IMR-90 (cell line): Measurements from ENCODE around the gene AIP. TPM values are rescaled to one million over a fixed set of nuclear protein-coding genes. Genes with fewer than 3 reads are reported as not detected.

Source experiments
- ATAC-seq: fragments of 200-7000 bp; cut with Tn5 transposase; 2 replicates; pipeline ENCODE4 v1.9.1; 2020; ENCODE audit warnings: low read depth, mild to moderate bottlenecking, moderate library complexity
- BruUV-seq: library from RNA; stranded (reverse); fragments of 400-500 nt; replicated peaks from 2 replicates; lab custom pipeline; 2021; lab: Mats Ljungman, UMichigan
- CTCF ChIA-PET: fragments of 300-600 bp; formaldehyde crosslinking; extraction: SDS; loops from one replicate; lab custom pipeline; 2021; ENCODE audit warnings: antibody characterized with exemption; lab: Yijun Ruan, JAX
- POLR2A ChIA-PET: fragments of 300-600 bp; sonication (Branson Sonifier 250); formaldehyde crosslinking; loops from one replicate; lab custom pipeline; 2022; ENCODE audit warnings: antibody characterized with exemption; ENCODE audit not compliant: unreplicated experiment; lab: Charles Lee
- DNase-seq: peaks from one replicate; pipeline ENCODE4 v3.0.0; 2013
- H2AFZ ChIP-seq: replicated peaks from 2 replicates; pipeline ENCODE3; 2013; ENCODE audit warnings: low read length, mild to moderate bottlenecking; ENCODE audit not compliant: poor library complexity
- H2AK5ac ChIP-seq: 2 replicates; pipeline ENCODE4 v1.6.1; 2013; ENCODE audit warnings: low read depth, low read length, inconsistent platforms
- H2AK9ac ChIP-seq: replicated peaks from 2 replicates; pipeline ENCODE3; 2013; ENCODE audit warnings: mild to moderate bottlenecking, low read depth, low read length, moderate library complexity; ENCODE audit not compliant: poor library complexity
- H2BK120ac ChIP-seq: 2 replicates; pipeline ENCODE4 v1.6.1; 2013; ENCODE audit warnings: low read depth, low read length, inconsistent platforms
- H2BK15ac ChIP-seq: 3 replicates; pipeline ENCODE4 v1.6.1; 2013; ENCODE audit warnings: low read depth, low read length, inconsistent platforms
- H2BK20ac ChIP-seq: 2 replicates; pipeline ENCODE4 v1.6.1; 2013; ENCODE audit warnings: low read depth, mild to moderate bottlenecking, inconsistent platforms, low read length, moderate library complexity
- H2BK5ac ChIP-seq: 2 replicates; pipeline ENCODE4 v1.6.1; 2013; ENCODE audit warnings: mild to moderate bottlenecking, low read depth, low read length, inconsistent platforms; ENCODE audit not compliant: poor library complexity, severe bottlenecking
- H3K14ac ChIP-seq: replicated peaks from 2 replicates; pipeline ENCODE4 v1.6.1; 2013; ENCODE audit warnings: low read depth, low read length, inconsistent platforms
- H3K18ac ChIP-seq: 2 replicates; pipeline ENCODE4 v1.6.1; 2013; ENCODE audit warnings: low read depth, low read length, control low read depth
- H3K23ac ChIP-seq: 2 replicates; pipeline ENCODE4 v1.6.1; 2013; ENCODE audit warnings: low read depth, low read length, inconsistent platforms
- H3K27ac ChIP-seq: 2 replicates; pipeline ENCODE4 v1.5.1; 2013; ENCODE audit warnings: mild to moderate bottlenecking, control low read depth, low read length; ENCODE audit not compliant: insufficient read depth
- H3K27me3 ChIP-seq: 2 replicates; pipeline ENCODE4 v1.6.1; 2013; ENCODE audit warnings: low read length; ENCODE audit not compliant: control insufficient read depth, insufficient read depth
- H3K36me3 ChIP-seq: 2 replicates; pipeline ENCODE4 v1.6.1; 2013; ENCODE audit warnings: low read length, mixed read lengths; ENCODE audit not compliant: control insufficient read depth, insufficient read depth
- H3K4ac ChIP-seq: 2 replicates; pipeline ENCODE4 v1.6.1; 2013; ENCODE audit warnings: low read depth, low read length, inconsistent platforms
- H3K4me1 ChIP-seq: 2 replicates; pipeline ENCODE4 v1.6.1; 2013; ENCODE audit warnings: low read length, mixed read lengths; ENCODE audit not compliant: control insufficient read depth, insufficient read depth
- H3K4me2 ChIP-seq: 2 replicates; pipeline ENCODE4 v1.6.1; 2013; ENCODE audit warnings: low read depth, mild to moderate bottlenecking, control low read depth, low read length, moderate library complexity
- H3K4me3 ChIP-seq: 2 replicates; pipeline ENCODE4 v1.5.1; 2013; ENCODE audit warnings: low read depth, mild to moderate bottlenecking, control low read depth, low read length, moderate library complexity; ENCODE audit not compliant: insufficient read depth
- H3K56ac ChIP-seq: 2 replicates; pipeline ENCODE4 v1.6.1; 2013; ENCODE audit warnings: low read length, inconsistent platforms; ENCODE audit not compliant: insufficient read depth; ENCODE audit errors: extremely low read depth
- H3K79me1 ChIP-seq, 2 experiments: 2 replicates each; pipeline ENCODE4 v1.6.1; 2013; ENCODE audit warnings: low read length in 2 of 2, inconsistent platforms in 1 of 2, low read depth in 1 of 2
- H3K9ac ChIP-seq: 2 replicates; pipeline ENCODE4 v1.6.1; 2013; ENCODE audit warnings: low read depth, low read length, control low read depth
- H3K9me1 ChIP-seq: 2 replicates; pipeline ENCODE4 v1.6.1; 2013; ENCODE audit warnings: low read length, inconsistent platforms; ENCODE audit not compliant: insufficient read depth
- H3K9me3 ChIP-seq: 2 replicates; pipeline ENCODE4 v1.6.1; 2013; ENCODE audit warnings: low read length; ENCODE audit not compliant: control insufficient read depth, insufficient read depth
- H4K20me1 ChIP-seq: 2 replicates; pipeline ENCODE4 v1.6.1; 2013; ENCODE audit warnings: low read length, inconsistent platforms; ENCODE audit not compliant: insufficient read depth
- H4K5ac ChIP-seq: 2 replicates; pipeline ENCODE4 v1.6.1; 2013; ENCODE audit warnings: mild to moderate bottlenecking, low read depth, low read length, control low read depth
- H4K8ac ChIP-seq, 2 experiments: 2 replicates each; pipeline ENCODE4 v1.6.1; 2013; ENCODE audit warnings: low read depth in 2 of 2, low read length in 2 of 2, control low read depth in 1 of 2, inconsistent platforms in 1 of 2
- H4K91ac ChIP-seq: 2 replicates; pipeline ENCODE4 v1.6.1; 2013; ENCODE audit warnings: low read depth, low read length, inconsistent platforms; ENCODE audit not compliant: insufficient read depth
- BHLHE40 ChIP-seq: fragments of 150-350 bp; IDR thresholded peaks from 2 replicates; pipeline ENCODE4 v1.6.1; 2016; ENCODE audit warnings: mild to moderate bottlenecking, low read depth, low read length
- CEBPB ChIP-seq: IDR thresholded peaks from 2 replicates; pipeline ENCODE4 v1.6.1; 2012; ENCODE audit warnings: low read depth, low read length, improper control_type of control experiment
- CHD1 ChIP-seq: IDR thresholded peaks from 2 replicates; pipeline ENCODE4 v1.6.1; 2012; ENCODE audit warnings: low read depth, low read length, improper control_type of control experiment
- FOS ChIP-seq: fragments of 150-350 bp; IDR thresholded peaks from 2 replicates; pipeline ENCODE4 v1.6.1; 2016; ENCODE audit warnings: low read depth, low read length
- MXI1 ChIP-seq: IDR thresholded peaks from 2 replicates; pipeline ENCODE4 v1.6.1; 2012; ENCODE audit warnings: low read depth, mild to moderate bottlenecking, low read length, moderate library complexity, borderline replicate concordance
- NFE2L2 ChIP-seq: fragments of 150-350 bp; IDR thresholded peaks from 2 replicates; pipeline ENCODE4 v1.6.1; 2016; ENCODE audit warnings: low read depth, mild to moderate bottlenecking, low read length
- RAD21 ChIP-seq: IDR thresholded peaks from 2 replicates; pipeline ENCODE4 v1.6.1; 2012; ENCODE audit warnings: low read length, improper control_type of control experiment
- RCOR1 ChIP-seq: IDR thresholded peaks from 2 replicates; pipeline ENCODE4 v1.6.1; 2012; ENCODE audit warnings: mild to moderate bottlenecking, low read length, improper control_type of control experiment; ENCODE audit not compliant: insufficient replicate concordance
- SMC3 ChIP-seq: fragments of 150-350 bp; IDR thresholded peaks from 2 replicates; pipeline ENCODE4 v1.6.1; 2016; ENCODE audit warnings: low read depth, mild to moderate bottlenecking, antibody characterized with exemption, low read length, moderate library complexity
- USF2 ChIP-seq: fragments of 150-350 bp; IDR thresholded peaks from 2 replicates; pipeline ENCODE4 v1.6.1; 2017; ENCODE audit warnings: mild to moderate bottlenecking, antibody characterized with exemption, low read length, low read depth
- WGBS, 2 experiments: methylation state at CpG; one replicate each; pipeline versions ENCODE4 v1.1.5 to v1.1.7; 2013; ENCODE audit warnings: missing lambda C conversion rate in 2 of 2; ENCODE audit not compliant: insufficient read length in 1 of 2; ENCODE audit errors: extremely low coverage in 2 of 2; 5-methylcytosine and 5-hydroxymethylcytosine counted together
- dilution Hi-C: fragments of 300-500 bp; cut with HindIII; formaldehyde crosslinking; loops from one replicate; pipeline ENCODE4 v1.14.3; 2018; ENCODE audit warnings: low sequenced_read_pairs; ENCODE audit not compliant: unreplicated experiment
- in situ Hi-C: fragments of 300-500 bp; cut with MboI; formaldehyde crosslinking; loops from 3 replicates; pipeline ENCODE4 v1.14.3; 2019; ENCODE audit warnings: low sequenced_read_pairs, inconsistent platforms, mixed read lengths
- intact Hi-C: fragments of 100-400 bp; cut with micrococcal nuclease; formaldehyde crosslinking; loops from 2 replicates; pipeline ENCODE4 v1.10.0; 2022
- polyA plus RNA-seq, 3 experiments: library from polyadenylated mRNA; depleted of rRNA; stranded (reverse); fragments of >200 nt; gene quantifications; 2 replicates each; pipeline ENCODE4 v1.2.3, GENCODE V29; 2012; ENCODE audit warnings: low replicate concordance in 1 of 3
- total RNA-seq: library from RNA; depleted of rRNA; stranded (reverse); fragments of >200 nt; gene quantifications from 2 replicates; pipeline ENCODE4 v1.2.3, GENCODE V29; 2012

AIP gene
- total and polyA plus RNA-seq, 2 of the 4 experiments (the other 2 are of a cell fraction) = 95.5 to 122 TPM

DNA sequence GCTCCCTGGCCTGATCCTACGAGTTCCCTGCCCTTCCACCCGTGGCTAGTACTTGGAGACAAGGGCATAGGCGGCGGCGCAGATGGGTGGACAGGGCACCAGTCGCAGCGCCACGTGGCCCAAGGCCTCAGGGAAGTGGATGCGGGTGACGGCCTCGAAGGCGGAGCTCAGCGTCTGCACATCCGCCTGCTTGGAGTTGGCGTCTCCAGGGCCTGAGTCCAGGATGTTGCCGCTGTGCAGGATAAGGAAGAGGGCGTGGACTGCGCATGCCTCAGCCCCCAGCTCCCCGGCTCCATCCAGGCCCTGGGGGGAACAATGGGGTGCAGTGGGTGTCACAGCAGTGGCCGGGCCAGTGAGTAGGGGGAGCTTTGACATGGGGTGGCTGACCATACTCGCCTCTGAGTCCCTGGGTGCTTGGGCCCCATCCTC lies 15.7 kb downstream of the AIP start:
- H3K79me1 ChIP-seq = peaks cover 4 to 18% of the 10 kb centered on the region in 2 experiments; a peak in 3 of 4 replicates
- no peak overlapping the region for H4K5ac ChIP-seq
- no peak overlapping the region for H3K4ac ChIP-seq
- intact Hi-C loops (no loop called here), dilution Hi-C loops (no loop called here), in situ Hi-C loops (no loop called here)
- H3K4me3 ChIP-seq = no peak overlapping the region
- no peak overlapping the region for H4K91ac ChIP-seq
- peak overlapping the region; percentile 33 for H2AFZ ChIP-seq
- no peak overlapping the region for H2BK5ac ChIP-seq
- no peaks in the 10 kb centered on the region for H3K9me3 ChIP-seq
- WGBS, 2 experiments = 89% methylated on average over 13 of the region's 21 CpGs; no CpG with 5 or more reads in 1 of the 2 experiments
- H4K20me1 ChIP-seq = no peaks in the 10 kb centered on the region
- H3K36me3 ChIP-seq = peaks cover 32% of the 10 kb centered on the region
- no peak overlapping the region for H3K14ac ChIP-seq
- no peak overlapping the region for H4K8ac ChIP-seq
- DNase-seq (no peak), ATAC-seq (no peak)
- H2BK20ac ChIP-seq = no peak overlapping the region
- H3K27me3 ChIP-seq = no peaks in the 10 kb centered on the region
- BruUV-seq = no TSS peak
- CTCF ChIA-PET = no interaction called here
- POLR2A ChIA-PET = no interaction called here
- no peak overlapping the region for H3K4me2 ChIP-seq
- peaks cover 4% of the 10 kb centered on the region for H3K9me1 ChIP-seq
- no peak overlapping the region for H3K9ac ChIP-seq
- no peak overlapping the region for H3K23ac ChIP-seq
- H2BK15ac ChIP-seq = no peak overlapping the region
- no peak overlapping the region for H2AK5ac ChIP-seq
- H3K4me1 ChIP-seq = no peaks in the 10 kb centered on the region
- H3K18ac ChIP-seq = no peak overlapping the region
- no peak overlapping the region for H2AK9ac ChIP-seq
- H3K27ac ChIP-seq = no peak overlapping the region
- TF ChIP-seq CHD1 (no peak), NFE2L2 (no peak), CEBPB (no peak), FOS (no peak), SMC3 (no peak), USF2 (no peak), RCOR1 (no peak), MXI1 (no peak), BHLHE40 (no peak), RAD21 (no peak)
- H3K56ac ChIP-seq = no peak overlapping the region
- no peak overlapping the region for H2BK120ac ChIP-seq
